Adrenal gland (tissue), 5 donors: ENCODE data around the gene KMT2C.

ENCODE experiments used
- POLR2A ChIP-seq, 2 donors: fragments of 450-650 bp; IDR thresholded peaks; one replicate each; pipeline ENCODE4 v1.6.1; 2017; ENCODE audit warnings: antibody characterized with exemption in 2 of 2, mild to moderate bottlenecking in 2 of 2, moderate library complexity in 1 of 2
- TF ChIP-seq, protein P1 (sequence below), 6 experiments: fragments of 450-650 bp in 4 of 6; fragments of 200-600 bp in 2 of 6; sonication (generic) in 1 of 6; IDR thresholded peaks; 1 replicate in 5 of 6; 2 replicates in 1 of 6; pipeline versions ENCODE4 v1.5.1 to v1.8.0; 2016 to 2021; ENCODE audit warnings: antibody characterized with exemption in 6 of 6, mild to moderate bottlenecking in 2 of 6, moderate library complexity in 1 of 6
- donor health status: DM: no; HTN: no; CAD: no.

DNA sequence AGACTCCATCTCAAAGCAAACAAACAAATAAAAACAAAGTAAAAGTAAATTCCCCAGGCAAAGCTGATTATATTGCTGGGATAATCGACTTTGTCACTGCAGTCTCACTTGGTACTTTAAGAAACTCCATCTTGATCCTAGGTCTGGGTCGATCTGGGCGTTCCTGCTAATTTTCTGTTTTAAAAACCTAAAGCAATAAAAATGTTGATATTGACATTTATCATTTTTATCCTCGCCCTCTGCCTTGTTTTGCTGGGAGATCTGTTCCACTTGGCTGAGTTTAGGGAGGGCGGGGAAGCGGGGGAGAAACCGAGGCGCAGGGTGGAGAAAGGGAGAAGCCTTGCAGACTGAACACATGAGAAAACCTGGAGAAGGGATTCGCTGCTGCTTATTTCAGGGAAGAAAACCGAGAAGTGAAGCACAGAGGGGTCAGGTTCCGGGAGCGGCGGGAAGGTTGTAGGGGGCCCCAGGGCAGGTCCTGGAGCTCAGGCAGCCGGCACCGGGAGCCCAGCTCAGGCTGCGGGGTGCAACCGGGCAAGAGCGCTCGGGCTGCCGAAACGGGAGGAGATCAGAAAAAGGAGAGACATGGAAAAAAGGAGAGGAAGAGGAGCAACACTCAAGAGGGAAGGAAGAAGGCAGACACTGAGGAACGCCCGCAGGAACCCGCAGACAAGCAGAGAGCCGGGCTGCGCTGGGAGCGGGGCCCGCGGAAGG, 27.3 kb upstream of the KMT2C start:
- TF ChIP-seq, protein P1, sequence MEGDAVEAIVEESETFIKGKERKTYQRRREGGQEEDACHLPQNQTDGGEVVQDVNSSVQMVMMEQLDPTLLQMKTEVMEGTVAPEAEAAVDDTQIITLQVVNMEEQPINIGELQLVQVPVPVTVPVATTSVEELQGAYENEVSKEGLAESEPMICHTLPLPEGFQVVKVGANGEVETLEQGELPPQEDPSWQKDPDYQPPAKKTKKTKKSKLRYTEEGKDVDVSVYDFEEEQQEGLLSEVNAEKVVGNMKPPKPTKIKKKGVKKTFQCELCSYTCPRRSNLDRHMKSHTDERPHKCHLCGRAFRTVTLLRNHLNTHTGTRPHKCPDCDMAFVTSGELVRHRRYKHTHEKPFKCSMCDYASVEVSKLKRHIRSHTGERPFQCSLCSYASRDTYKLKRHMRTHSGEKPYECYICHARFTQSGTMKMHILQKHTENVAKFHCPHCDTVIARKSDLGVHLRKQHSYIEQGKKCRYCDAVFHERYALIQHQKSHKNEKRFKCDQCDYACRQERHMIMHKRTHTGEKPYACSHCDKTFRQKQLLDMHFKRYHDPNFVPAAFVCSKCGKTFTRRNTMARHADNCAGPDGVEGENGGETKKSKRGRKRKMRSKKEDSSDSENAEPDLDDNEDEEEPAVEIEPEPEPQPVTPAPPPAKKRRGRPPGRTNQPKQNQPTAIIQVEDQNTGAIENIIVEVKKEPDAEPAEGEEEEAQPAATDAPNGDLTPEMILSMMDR (IDR thresholded peaks at IDR 0.05) = no peak
- peak; percentile 81 to 84 for TF ChIP-seq POLR2A (IDR thresholded peaks at IDR 0.05)
